ENCODE measurements around the gene FCHSD2. TPM values are rescaled to one million over a fixed set of nuclear protein-coding genes. Genes with fewer than 3 reads are reported as not detected.

The FCHSD2 gene
- total RNA-seq, 1 donor from 2014 or later = 16.3 TPM

GRCh38 chr11:73164803-73165540, 22.9 kb upstream of the FCHSD2 start:
- intact Hi-C loops (cut with DNase I) = no loop called here
- Histone ChIP-seq H3K4me3 (no peak overlapping the region), H3K27me3 (no peaks in the 10 kb centered on the region), H3K4me1 (no peaks in the 10 kb centered on the region), H3K36me3 (no peaks in the 10 kb centered on the region), H3K27ac (no peak overlapping the region), H3K9me3 (no peaks in the 10 kb centered on the region)
- no peak for TF ChIP-seq CTCF (IDR thresholded peaks at IDR 0.05)
- DNase-seq (ENCODE audit: low spot score in 2 of 2) = no peak

- intact Hi-C loops (cut with DNase I) = no loop called here
Observed at GRCh38 chr11:73163638-73164174, 21.6 kb upstream of the FCHSD2 start.

GRCh38 chr11:73162196-73162740, 20.1 kb upstream of the FCHSD2 start:
- no peak for TF ChIP-seq CTCF (IDR thresholded peaks at IDR 0.05)
- Histone ChIP-seq H3K27me3 (no peaks in the 10 kb centered on the region), H3K9me3 (no peaks in the 10 kb centered on the region), H3K4me1 (peaks cover 12 to 24% of the 10 kb centered on the region in 2 donors), H3K36me3 (no peaks in the 10 kb centered on the region), H3K27ac (no peak overlapping the region), H3K4me3 (no peak overlapping the region)
- no peak for DNase-seq (ENCODE audit: low spot score in 2 of 2)
- intact Hi-C loops (cut with DNase I) = no loop called here

More at GRCh38 chr11:73163638-73164174, 21.6 kb upstream of the FCHSD2 start:
- Histone ChIP-seq H3K27me3 (no peaks in the 10 kb centered on the region), H3K4me1 (peaks cover 0 to 9% of the 10 kb centered on the region in 2 donors), H3K4me3 (no peak overlapping the region), H3K36me3 (no peaks in the 10 kb centered on the region), H3K9me3 (no peaks in the 10 kb centered on the region), H3K27ac (no peak overlapping the region)
- no peak for DNase-seq (ENCODE audit: low spot score in 2 of 2)
- no peak for TF ChIP-seq CTCF (IDR thresholded peaks at IDR 0.05)

- H3K36me3 ChIP-seq = no peaks in the 10 kb centered on the region
- peak overlapping the region; percentile 82 to 87 for H3K27ac ChIP-seq
- no peak for DNase-seq (ENCODE audit: low spot score in 2 of 2)
- no peak for TF ChIP-seq CTCF (IDR thresholded peaks at IDR 0.05)
- intact Hi-C loops (cut with DNase I) = no loop called here
- no peaks in the 10 kb centered on the region for H3K27me3 ChIP-seq
- no peak overlapping the region for H3K4me3 ChIP-seq
- peaks cover 16 to 35% of the 10 kb centered on the region in 2 donors for H3K4me1 ChIP-seq
- no peaks in the 10 kb centered on the region for H3K9me3 ChIP-seq
Observed at GRCh38 chr11:73160005-73160760, 18.1 kb upstream of the FCHSD2 start.

- no peaks in the 10 kb centered on the region for H3K27me3 ChIP-seq
- no peak for TF ChIP-seq CTCF (IDR thresholded peaks at IDR 0.05)
- no peaks in the 10 kb centered on the region for H3K9me3 ChIP-seq
- no peak overlapping the region for H3K4me3 ChIP-seq
- H3K36me3 ChIP-seq = no peaks in the 10 kb centered on the region
- H3K27ac ChIP-seq = peak overlapping the region; percentile 82 to 87
- H3K4me1 ChIP-seq = peaks cover 16 to 35% of the 10 kb centered on the region in 2 donors
- DNase-seq (ENCODE audit: low spot score in 2 of 2) = no peak
- intact Hi-C loops (cut with DNase I) = no loop called here
Observed at GRCh38 chr11:73159297-73159696, 17.2 kb upstream of the FCHSD2 start.
